Gastrocnemius medialis (tissue), 4 donors: Measurements from ENCODE around the gene TRAF2.

Source experiments
- CTCF ChIP-seq, 5 experiments: fragments of 450-650 bp in 3 of 5; fragments of 200-600 bp in 2 of 5; sonication (generic) in 2 of 5; IDR thresholded peaks in 4 of 5; conservative IDR thresholded peaks in 1 of 5; 1 replicate in 4 of 5; 2 replicates in 1 of 5; pipeline ENCODE4 v1.5.1; 2016 to 2019; ENCODE audit warnings: antibody characterized with exemption in 5 of 5, mild to moderate bottlenecking in 3 of 5, moderate library complexity in 3 of 5
- POLR2A ChIP-seq, 2 donors: fragments of 450-650 bp; IDR thresholded peaks; one replicate each; pipeline ENCODE4 v1.6.1; 2017; ENCODE audit warnings: antibody characterized with exemption in 2 of 2, mild to moderate bottlenecking in 2 of 2, moderate library complexity in 2 of 2

- TF ChIP-seq CTCF (IDR thresholded peaks at IDR 0.05 in 4 of 5, conservative IDR thresholded peaks at IDR 0.05 in 1 of 5) (no peak), POLR2A (IDR thresholded peaks at IDR 0.05) (no peak)
These were observed 64.5 kb downstream of the TRAF2 start for GRCh38 chr9:136950656-136951276.
